BE2C (cell line): ENCODE measurements around the gene SNRPD3. TPM values are rescaled to one million over a fixed set of nuclear protein-coding genes. Genes with fewer than 3 reads are reported as not detected.

Experiments used
- DNase-seq: peaks from one replicate; pipeline ENCODE4 v3.0.0-alpha.2; 2020
- H3K27me3 ChIP-seq: fragments of 250-450 bp; sonication (Bioruptor Pico); 2 replicates; pipeline ENCODE4 v1.5.1; 2020; ENCODE audit warnings: mild to moderate bottlenecking
- H3K36me3 ChIP-seq: fragments of 250-450 bp; sonication (Bioruptor Pico); 2 replicates; pipeline ENCODE4 v1.5.1; 2020; ENCODE audit warnings: mild to moderate bottlenecking
- H3K4me1 ChIP-seq: fragments of 250-450 bp; sonication (Bioruptor Pico); 2 replicates; pipeline ENCODE4 v1.5.1; 2020
- H3K4me3 ChIP-seq: 2 replicates; pipeline ENCODE4 v1.5.1; 2011; ENCODE audit warnings: low read depth, low read length
- H3K9me3 ChIP-seq: fragments of 250-450 bp; sonication (Bioruptor Pico); 2 replicates; pipeline ENCODE4 v1.5.1; 2020
- CTCF ChIP-seq: IDR thresholded peaks from 2 replicates; pipeline ENCODE4 v1.5.1; 2012; ENCODE audit warnings: mild to moderate bottlenecking, low read depth, low read length
- polyA plus RNA-seq: library from polyadenylated mRNA; unstranded; fragments of >200 nt; gene quantifications from one replicate; pipeline ENCODE4 v1.2.1, GENCODE V29; 2012; ENCODE audit warnings: low read depth, missing spikeins; ENCODE audit not compliant: insufficient read length, insufficient read depth

SNRPD3 gene
- polyA plus RNA-seq: 546 TPM

DNA sequence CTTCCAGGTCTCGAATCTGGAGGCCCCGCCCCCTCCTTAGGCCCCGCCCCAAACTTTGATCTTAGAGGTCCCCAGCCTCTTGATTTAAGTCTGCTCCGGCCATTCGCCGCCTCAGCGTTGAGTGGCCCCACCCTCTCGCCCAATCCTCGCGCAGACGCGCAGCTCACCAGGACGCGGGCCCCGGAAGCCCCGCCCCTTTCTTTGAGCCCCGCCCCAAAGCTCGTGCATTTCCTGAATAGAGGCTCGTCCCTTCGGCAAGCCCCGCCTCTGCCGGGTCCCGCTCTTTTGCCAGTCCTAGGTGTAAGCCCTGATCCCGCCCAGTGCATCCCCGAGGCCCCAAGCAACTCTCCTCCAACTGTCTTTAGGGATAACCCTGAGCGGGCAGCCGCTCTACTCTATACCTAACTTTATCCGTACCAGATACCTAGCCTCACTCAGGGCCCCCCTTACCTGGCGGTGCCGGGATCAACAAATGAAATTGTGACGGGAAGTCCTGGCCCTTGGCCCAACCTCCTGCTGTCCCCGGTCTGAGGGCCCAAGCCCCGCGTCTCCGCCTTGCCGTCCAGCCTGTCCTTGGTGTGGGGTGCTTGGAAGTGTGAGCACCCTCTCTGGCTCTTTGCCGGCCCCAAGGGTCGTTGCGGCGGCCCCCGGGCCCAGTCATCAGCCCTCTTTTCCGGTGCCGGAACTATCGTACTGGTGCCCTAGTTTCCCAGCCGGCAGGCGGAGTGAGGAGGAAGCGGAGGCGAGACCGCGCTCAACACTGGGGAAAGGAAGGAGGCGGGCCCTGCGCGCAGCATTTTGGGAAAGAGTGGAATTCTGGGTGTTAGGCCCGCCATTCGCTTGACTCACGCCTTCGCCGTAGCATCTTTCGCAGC, at the start of gene SNRPD3:
Gene SNRPD3, plus strand, starts transcription at position 835 of the 875 bp plus-strand sequence. CDS start 1,676 bp downstream, outside the sequence.
- Histone ChIP-seq H3K27me3 (no peaks in the 10 kb centered on the region), H3K4me1 (0 out of 2 replicates have a peak, but pooled peaks cover 5% of the 10 kb centered on the region)

GRCh38 chr22:24506802-24507438, 48.9 kb upstream of the SNRPD3 start:
- TF ChIP-seq CTCF: no peak
- DNase-seq: no peak
- H3K27me3 ChIP-seq: no peaks in the 10 kb centered on the region
- no peaks in the 10 kb centered on the region for H3K9me3 ChIP-seq
- peaks cover 19% of the 10 kb centered on the region for H3K4me1 ChIP-seq
- H3K4me3 ChIP-seq: no peak overlapping the region
- H3K36me3 ChIP-seq: no peaks in the 10 kb centered on the region

More for the DNA sequence above, at the start of gene SNRPD3:
- peak; percentile 17; the same call in 1 of the 2 replicates for TF ChIP-seq CTCF
- DNase-seq: peak; percentile 100
- no peaks in the 10 kb centered on the region for H3K9me3 ChIP-seq
- peak within 1 kb of the TSS; percentile 93 for H3K4me3 ChIP-seq
- peaks cover 24% of the 10 kb centered on the region for H3K36me3 ChIP-seq

DNA sequence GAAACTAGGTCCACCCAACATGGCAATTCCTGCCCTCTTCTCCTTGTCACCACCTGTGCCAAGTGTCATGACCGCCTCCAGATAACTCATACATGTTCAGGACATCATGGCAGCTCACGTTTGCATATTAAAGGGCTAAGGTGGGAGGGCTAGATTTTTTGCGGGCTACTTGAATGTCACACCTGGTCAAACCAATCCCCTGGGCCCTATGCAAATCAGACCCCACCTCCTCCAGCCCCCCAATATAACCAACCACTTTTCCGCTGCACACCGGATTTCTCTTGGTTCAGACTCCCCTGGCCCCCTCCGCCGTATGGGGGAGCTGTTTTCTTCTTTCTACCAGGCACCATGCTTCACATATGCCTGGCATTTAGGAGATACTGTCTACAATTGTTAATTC, 48.1 kb upstream of the SNRPD3 start:
- DNase-seq: no peak
- TF ChIP-seq CTCF: no peak
- Histone ChIP-seq H3K36me3 (no peaks in the 10 kb centered on the region), H3K27me3 (no peaks in the 10 kb centered on the region), H3K4me1 (peaks cover 19% of the 10 kb centered on the region), H3K4me3 (no peak overlapping the region), H3K9me3 (no peaks in the 10 kb centered on the region)

DNA sequence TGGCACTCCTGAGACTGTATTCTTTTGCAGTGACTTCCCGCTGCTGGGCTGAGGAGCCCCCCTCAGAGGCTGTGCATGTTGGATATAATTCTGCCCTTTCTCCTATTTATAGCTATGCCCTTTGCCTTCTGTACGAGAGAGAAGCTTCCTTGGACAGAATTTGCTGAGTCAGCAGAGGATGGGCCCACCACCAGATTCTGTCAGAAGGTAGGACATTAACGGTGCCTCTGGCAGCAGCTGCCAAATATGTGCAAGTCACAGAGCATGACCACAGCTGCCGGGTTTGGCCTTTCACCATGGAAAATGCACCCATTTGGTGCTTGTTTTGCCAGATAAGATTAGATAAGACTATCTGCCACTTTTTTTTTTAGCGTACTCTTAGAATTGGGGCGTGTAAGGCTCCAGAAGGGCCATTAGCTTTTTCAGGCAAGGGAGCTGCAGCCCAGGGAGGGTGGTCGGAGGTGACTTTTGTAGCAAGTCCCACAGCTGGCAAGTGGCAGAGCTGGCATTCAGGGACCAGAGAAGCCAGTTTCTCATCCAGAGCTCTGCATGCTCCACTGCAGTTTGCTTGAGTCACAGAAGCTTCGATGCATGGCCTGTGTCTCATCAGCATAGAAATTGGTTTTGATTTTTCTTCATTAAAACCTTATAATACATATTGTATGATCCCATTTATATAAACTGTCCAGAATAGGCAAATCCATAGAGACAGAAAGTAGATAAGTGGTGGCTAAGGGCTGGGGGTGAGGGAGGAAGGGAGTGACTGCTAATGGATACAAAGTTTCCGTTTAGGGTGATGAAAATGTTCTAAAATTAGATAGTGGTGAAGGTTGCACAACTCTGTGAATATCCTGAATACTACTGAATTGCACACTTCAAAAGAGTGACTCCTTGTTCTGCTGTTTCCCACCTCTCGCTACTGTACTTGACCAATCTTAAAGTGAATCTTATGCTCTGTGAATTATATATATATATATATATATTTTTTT, 44.9 kb upstream of the SNRPD3 start:
- H3K27me3 ChIP-seq: no peaks in the 10 kb centered on the region
- DNase-seq: peak; percentile 70
- peaks cover 15% of the 10 kb centered on the region for H3K4me1 ChIP-seq
- no peak overlapping the region for H3K4me3 ChIP-seq
- no peak for TF ChIP-seq CTCF
- no peaks in the 10 kb centered on the region for H3K9me3 ChIP-seq
- no peaks in the 10 kb centered on the region for H3K36me3 ChIP-seq

GRCh38 chr22:24512043-24512442, 43.8 kb upstream of the SNRPD3 start:
- H3K4me1 ChIP-seq: peaks cover 16% of the 10 kb centered on the region
- no peak for DNase-seq
- H3K4me3 ChIP-seq: no peak overlapping the region
- no peaks in the 10 kb centered on the region for H3K36me3 ChIP-seq
- no peaks in the 10 kb centered on the region; the same call in 1 of the 2 replicates for H3K9me3 ChIP-seq
- no peak for TF ChIP-seq CTCF
- no peaks in the 10 kb centered on the region for H3K27me3 ChIP-seq
